GM12878 (cell line): ENCODE measurements around the gene SH2D5. TPM values are rescaled to one million over a fixed set of nuclear protein-coding genes. Genes with fewer than 3 reads are reported as not detected.

Experiments
- ATAC-seq: fragments of 200-7000 bp; cut with Tn5 transposase; 3 replicates; pipeline ENCODE4 v1.9.1; 2020; ENCODE audit warnings: mild to moderate bottlenecking, moderate library complexity
- BruUV-seq: library from RNA; stranded (reverse); fragments of 400-500 nt; replicated peaks from 2 replicates; lab custom pipeline; 2021; lab: Mats Ljungman, UMichigan
- CTCF ChIA-PET: fragments of 300-600 bp; sonication (Branson Sonifier 250); formaldehyde crosslinking; extraction: SDS; loops from one replicate; lab custom pipeline; 2021; ENCODE audit warnings: inconsistent platforms; lab: Yijun Ruan, JAX
- POLR2A ChIA-PET: fragments of 350-600 bp; formaldehyde crosslinking; extraction: SDS; loops from one replicate; lab custom pipeline; 2021; ENCODE audit warnings: inconsistent platforms; lab: Charles Lee
- RAD21 ChIA-PET: fragments of 300-600 bp; sonication (Branson Sonifier 250); formaldehyde crosslinking; loops from one replicate; lab custom pipeline; 2023; ENCODE audit warnings: antibody characterized with exemption; ENCODE audit not compliant: unreplicated experiment; lab: Charles Lee
- SMC1A ChIA-PET: fragments of 300-600 bp; sonication (Branson Sonifier 250); formaldehyde crosslinking; loops from one replicate; lab custom pipeline; 2023; ENCODE audit not compliant: unreplicated experiment, uncharacterized antibody; lab: Charles Lee
- DNase-seq: peaks from one replicate; pipeline ENCODE4 v3.0.0-alpha.2; 2011; ENCODE audit warnings: low read depth, low spot score
- FAIRE-seq: peaks from 3 replicates; lab custom pipeline; 2011; peaks lifted over from hg19 to GRCh38; lab: Jason Lieb, UNC
- H2AFZ ChIP-seq: 2 replicates; pipeline ENCODE4 v1.6.0; 2011; ENCODE audit warnings: low read depth, low read length, control low read depth; ENCODE audit not compliant: control insufficient read depth
- H3K27ac ChIP-seq: 2 replicates; pipeline ENCODE4 v1.5.1; 2011; ENCODE audit warnings: control low read depth; ENCODE audit not compliant: control insufficient read depth, insufficient read depth
- H3K27me3 ChIP-seq, 2 experiments: replicated peaks in 1 of 2; 2 replicates each; pipeline versions ENCODE4 v1.6.0 to v1.6.1; 2011; ENCODE audit warnings: low read length in 1 of 2; ENCODE audit not compliant: control insufficient read depth in 2 of 2, insufficient read depth in 2 of 2
- H3K36me3 ChIP-seq, 2 experiments: 2 replicates each; pipeline ENCODE4 v1.5.1; 2011; ENCODE audit warnings: low read length in 1 of 2; ENCODE audit not compliant: control insufficient read depth in 2 of 2, insufficient read depth in 2 of 2
- H3K4me1 ChIP-seq: 2 replicates; pipeline ENCODE4 v1.6.1; 2011; ENCODE audit warnings: mild to moderate bottlenecking, low read length, moderate library complexity, mixed read lengths; ENCODE audit not compliant: control insufficient read depth, insufficient read depth
- H3K4me2 ChIP-seq: 2 replicates; pipeline ENCODE4 v1.6.0; 2011; ENCODE audit warnings: control low read depth; ENCODE audit not compliant: control insufficient read depth, insufficient read depth
- H3K4me3 ChIP-seq: fragments of 200-600 bp; sonication (generic); 2 replicates; pipeline ENCODE4 v1.5.1; 2016
- H3K79me2 ChIP-seq: 2 replicates; pipeline ENCODE4 v1.6.0; 2011; ENCODE audit warnings: low read length; ENCODE audit not compliant: control insufficient read depth, insufficient read depth
- H3K9ac ChIP-seq: 2 replicates; pipeline ENCODE4 v1.8.0; 2011; ENCODE audit warnings: low read length, control low read depth, mixed read lengths; ENCODE audit not compliant: control insufficient read depth, insufficient read depth
- H3K9me3 ChIP-seq: replicated peaks from 3 replicates; pipeline ENCODE4 v1.5.1; 2011; ENCODE audit warnings: mild to moderate bottlenecking, low read length; ENCODE audit not compliant: control insufficient read depth, insufficient read depth
- H4K20me1 ChIP-seq: 2 replicates; pipeline ENCODE4 v1.6.0; 2011; ENCODE audit not compliant: control insufficient read depth, insufficient read depth
- CEBPB ChIP-seq, 2 experiments: fragments of 150-350 bp in 1 of 2; IDR thresholded peaks; 2 replicates each; pipeline ENCODE4 v1.6.1; 2012 to 2014; ENCODE audit warnings: low read depth in 2 of 2, low read length in 2 of 2, borderline replicate concordance in 1 of 2, inconsistent platforms in 1 of 2
- MAX ChIP-seq: IDR thresholded peaks from 2 replicates; pipeline ENCODE4 v1.6.1; 2012; ENCODE audit warnings: low read depth, low read length, improper control_type of control experiment
- NFYA ChIP-seq: IDR thresholded peaks from 2 replicates; pipeline ENCODE4 v1.6.1; 2011; ENCODE audit warnings: low read depth, mild to moderate bottlenecking, low read length, improper control_type of control experiment, borderline replicate concordance
- PKNOX1 ChIP-seq: fragments of 450-650 bp; IDR thresholded peaks from 2 replicates; pipeline ENCODE4 v1.6.1; 2016; ENCODE audit warnings: mild to moderate bottlenecking
- WGBS: methylation state at CpG from one replicate; pipeline ENCODE4 v1.1.6; 2016; ENCODE audit warnings: low lambda C conversion rate; ENCODE audit not compliant: insufficient replicate concordance, insufficient coverage; ENCODE audit errors: missing lambda C conversion rate; 5-methylcytosine and 5-hydroxymethylcytosine counted together
- in situ Hi-C: fragments of 300-500 bp; cut with MboI; formaldehyde crosslinking; loops from 9 replicates; pipeline ENCODE4 v1.14.3; 2018; ENCODE audit warnings: mixed read lengths
- intact Hi-C: fragments of 100-400 bp; cut with micrococcal nuclease; formaldehyde crosslinking; loops from one replicate; pipeline ENCODE4 v1.14.2; 2022; ENCODE audit not compliant: unreplicated experiment
- polyA plus RNA-seq, 11 experiments: library from polyadenylated mRNA; depleted of rRNA in 4 of 11; unstranded in 6 of 11; stranded (reverse) in 5 of 11; fragments of >200 nt; fragmentation: Nextera tagmentation in 4 of 11; fragmentation: Illumina TruSeq in 1 of 11; extraction: Ambion mirVana in 4 of 11; extraction: Trizol in 1 of 11; gene quantifications; 1 replicate in 1 of 11; 2 replicates in 10 of 11; pipeline versions ENCODE4 v1.2.1 to v1.2.3, GENCODE V29; 2011 to 2016; ENCODE audit warnings: inconsistent platforms in 2 of 11, missing spikeins in 2 of 11, low read depth in 1 of 11
- total RNA-seq, 4 experiments: library from RNA; depleted of rRNA in 3 of 4; stranded (reverse); fragments of >200 nt in 3 of 4; fragmentation: Illumina TruSeq in 1 of 4; extraction: Trizol in 1 of 4; gene quantifications; 2 replicates each; pipeline versions ENCODE4 v1.2.1 to v1.2.3, GENCODE V29; 2013 to 2021
- TF ChIP-seq, protein P1 (sequence below): fragments of 450-650 bp; formaldehyde crosslinking; IDR thresholded peaks from 2 replicates; pipeline ENCODE4 v1.4.0; 2022; ENCODE audit warnings: mild to moderate bottlenecking, moderate library complexity

The SH2D5 gene
- total and polyA plus RNA-seq, 10 of the 15 experiments (the other 5 are each of a cell fraction or from before 2014, with no cell fraction given) = 0.03 to 0.62 (median 0.20) TPM; not detected in 3

- TF ChIP-seq MAX = no peak
- TF ChIP-seq PKNOX1 = no peak
Observed at GRCh38 chr1:20699558-20699957, 32.9 kb downstream of the SH2D5 start (continued).

DNA sequence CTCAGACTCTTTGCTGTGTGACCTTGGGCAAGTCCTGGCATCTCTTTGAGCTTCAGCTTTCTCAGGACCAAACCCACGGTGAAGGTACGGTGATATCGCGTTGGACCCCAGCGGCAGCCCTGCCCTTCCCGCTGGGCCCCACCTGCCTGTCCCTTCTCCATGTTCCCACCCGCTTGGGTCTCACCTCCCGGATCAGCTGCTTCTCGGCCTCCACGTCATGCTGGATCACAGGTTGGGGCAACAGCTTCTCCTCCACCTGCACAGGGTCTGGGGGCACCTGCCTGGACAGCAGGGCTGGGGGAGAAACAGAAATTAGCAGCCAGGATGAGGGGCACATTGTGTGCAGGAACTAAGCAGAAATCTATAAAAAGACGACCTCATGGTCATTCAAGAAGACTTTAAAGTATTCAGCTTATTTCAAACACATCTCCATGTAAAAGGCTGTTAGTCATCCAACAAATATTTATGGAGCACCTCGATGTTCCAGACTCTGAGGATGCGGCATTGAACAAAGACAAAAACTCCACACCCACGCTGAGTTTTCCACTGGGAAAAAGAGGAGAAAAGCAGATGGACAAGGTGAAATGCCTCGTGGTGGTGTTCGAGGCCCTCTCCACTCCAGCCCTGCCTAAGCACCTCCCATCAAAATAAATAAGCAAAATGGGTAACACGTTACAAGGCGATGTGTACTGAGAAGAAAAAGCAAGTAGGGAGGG, 34.1 kb downstream of the SH2D5 start:
- ChIA-PET CTCF (interaction anchor here (1.5 to 3.3 kb wide), 4 partner anchors 11 to 497 kb away, joined by 3 to 14 read pairs (median 8); partner anchors contain the start of gene SH2D5), RAD21 (interaction anchor here (1.1 to 1.5 kb wide), 3 partner anchors 289 to 670 kb away, joined by 3 to 8 read pairs (median 3); no protein-coding TSS in a partner anchor), POLR2A (no interaction called here), SMC1A (interaction anchor here (0.7 to 2.2 kb wide), 3 partner anchors 9 to 496 kb away, joined by 3 to 13 read pairs (median 3); no protein-coding TSS in a partner anchor)
- no peak overlapping the region for H3K27ac ChIP-seq
- TF ChIP-seq NFYA (no peak), CEBPB (IDR thresholded peaks at IDR 0.05; ENCODE audit: borderline replicate concordance in 1 of 2, low read depth in 2 of 2, low read length in 2 of 2) (no peak)
- TF ChIP-seq, protein P1, sequence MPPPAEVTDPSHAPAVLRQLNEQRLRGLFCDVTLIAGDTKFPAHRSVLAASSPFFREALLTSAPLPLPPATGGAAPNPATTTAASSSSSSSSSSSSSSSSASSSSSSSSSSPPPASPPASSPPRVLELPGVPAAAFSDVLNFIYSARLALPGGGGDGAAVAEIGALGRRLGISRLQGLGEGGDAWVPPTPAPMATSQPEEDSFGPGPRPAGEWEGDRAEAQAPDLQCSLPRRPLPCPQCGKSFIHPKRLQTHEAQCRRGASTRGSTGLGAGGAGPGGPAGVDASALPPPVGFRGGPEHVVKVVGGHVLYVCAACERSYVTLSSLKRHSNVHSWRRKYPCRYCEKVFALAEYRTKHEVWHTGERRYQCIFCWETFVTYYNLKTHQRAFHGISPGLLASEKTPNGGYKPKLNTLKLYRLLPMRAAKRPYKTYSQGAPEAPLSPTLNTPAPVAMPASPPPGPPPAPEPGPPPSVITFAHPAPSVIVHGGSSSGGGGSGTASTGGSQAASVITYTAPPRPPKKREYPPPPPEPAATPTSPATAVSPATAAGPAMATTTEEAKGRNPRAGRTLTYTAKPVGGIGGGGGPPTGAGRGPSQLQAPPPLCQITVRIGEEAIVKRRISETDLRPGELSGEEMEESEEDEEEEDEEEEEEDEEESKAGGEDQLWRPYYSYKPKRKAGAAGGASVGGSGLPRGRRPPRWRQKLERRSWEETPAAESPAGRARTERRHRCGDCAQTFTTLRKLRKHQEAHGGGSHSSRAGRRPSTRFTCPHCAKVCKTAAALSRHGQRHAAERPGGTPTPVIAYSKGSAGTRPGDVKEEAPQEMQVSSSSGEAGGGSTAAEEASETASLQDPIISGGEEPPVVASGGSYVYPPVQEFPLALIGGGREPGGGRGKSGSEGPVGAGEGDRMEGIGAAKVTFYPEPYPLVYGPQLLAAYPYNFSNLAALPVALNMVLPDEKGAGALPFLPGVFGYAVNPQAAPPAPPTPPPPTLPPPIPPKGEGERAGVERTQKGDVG (CRISPR knock-in tag) = no peak
- 63% methylated on average over 18 of the region's 18 CpGs for WGBS
- no peaks in the 10 kb centered on the region for H4K20me1 ChIP-seq
- in situ Hi-C loops = loop anchor here (5.0 kb wide), 1 partner anchor 494 kb away; no protein-coding TSS in a partner anchor
- H3K36me3 ChIP-seq = no peaks in the 10 kb centered on the region
- FAIRE-seq (no peak), ATAC-seq (no peak), DNase-seq (no peak)
- H2AFZ ChIP-seq = no peak overlapping the region
- H3K9me3 ChIP-seq = no peaks in the 10 kb centered on the region
- no peaks in the 10 kb centered on the region for H3K79me2 ChIP-seq
- intact Hi-C loops = loop anchor here (10.0 kb wide), 1 partner anchor 286 kb away; no protein-coding TSS in a partner anchor
- H3K9ac ChIP-seq = no peak overlapping the region
- no peak overlapping the region for H3K4me3 ChIP-seq
- BruUV-seq = no TSS peak
- peaks cover 6% of the 10 kb centered on the region for H3K4me1 ChIP-seq
- no peaks in the 10 kb centered on the region for H3K27me3 ChIP-seq
- H3K4me2 ChIP-seq = no peak overlapping the region
